Activated T-cell treated with anti-CD3 and anti-CD28 coated beads, Interleukin-2, amount 50 U/mL, for 4 hours (primary cell): ENCODE measurements around the gene KRT72. TPM values are rescaled to one million over a fixed set of nuclear protein-coding genes. Genes with fewer than 3 reads are reported as not detected.
A peak's percentile ranks its signal among the peaks of the same experiment; 100 is the strongest.

ENCODE experiments used
- ATAC-seq, 2 donors: fragments of 200-7000 bp; cut with Tn5 transposase; one replicate each; pipeline ENCODE4 v1.10.0; 2021
- DNase-seq: peaks from one replicate; pipeline ENCODE4 v3.0.0-alpha.2; 2020
- H3K27me3 Mint-ChIP-seq: one replicate; pipeline ENCODE4 v1.8.0; 2021; ENCODE audit warnings: low read depth, mixed read lengths
- H3K36me3 Mint-ChIP-seq: one replicate; pipeline ENCODE4 v1.8.0; 2022; ENCODE audit warnings: mixed read lengths; ENCODE audit not compliant: insufficient read depth
- H3K4me1 Mint-ChIP-seq: one replicate; pipeline ENCODE4 v1.8.0; 2021; ENCODE audit warnings: low read depth, mixed read lengths
- H3K4me3 Mint-ChIP-seq: one replicate; pipeline ENCODE4 v1.8.0; 2021; ENCODE audit warnings: mild to moderate bottlenecking, moderate library complexity, mixed read lengths
- H3K9me3 Mint-ChIP-seq: one replicate; pipeline ENCODE4 v1.8.0; 2021; ENCODE audit warnings: mixed read lengths
- total RNA-seq, 3 donors: library from RNA; stranded (reverse); gene quantifications; one replicate each; pipeline ENCODE4 v1.2.1, GENCODE V29; 2021

Gene KRT72
- total RNA-seq = under 1 TPM; 0.11 to 0.38 (median 0.20) TPM

DNA sequence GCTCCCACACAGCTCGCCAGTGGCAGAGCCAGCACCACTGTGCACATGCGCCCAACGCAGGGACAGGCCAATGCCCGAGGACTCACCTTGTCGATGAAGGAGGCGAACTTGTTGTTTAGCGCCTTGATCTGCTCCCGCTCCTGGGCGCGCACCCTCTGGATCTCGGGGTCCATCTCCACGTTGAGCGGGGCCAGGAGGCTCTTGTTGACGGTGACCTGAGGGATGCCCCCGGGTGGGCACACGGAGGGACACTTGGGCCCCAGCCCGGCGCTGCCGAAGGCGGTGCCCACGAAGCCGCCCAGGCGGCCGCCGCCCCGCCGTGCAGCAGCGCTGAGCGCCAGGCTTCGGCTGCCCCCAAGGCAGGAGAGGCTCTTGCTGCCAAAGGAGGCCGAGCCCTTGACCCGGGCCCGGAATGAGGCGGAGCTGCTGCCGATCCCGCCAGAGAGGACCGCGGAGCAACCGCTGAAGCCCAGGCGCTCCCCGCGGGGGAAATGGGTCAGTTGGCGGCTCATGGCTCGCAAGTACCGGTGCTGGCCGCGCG, at the start of gene KRT72:
TSS of gene KRT72 (minus strand) at position 523 of the 541 bp plus-strand sequence. CDS start at position 512, 11 bp downstream.
- ATAC-seq = no peak
- no peak for DNase-seq
- H3K4me3 Mint-ChIP-seq = no peak within 1 kb of the TSS
- H3K36me3 Mint-ChIP-seq = no peaks in the 10 kb centered on the region
- peaks cover 10% of the 10 kb centered on the region for H3K27me3 Mint-ChIP-seq
- H3K4me1 Mint-ChIP-seq = peaks cover 40% of the 10 kb centered on the region
- no peaks in the 10 kb centered on the region for H3K9me3 Mint-ChIP-seq

GRCh38 chr12:52650520-52651081, 49.3 kb upstream of the KRT72 start:
- DNase-seq = no peak
- H3K36me3 Mint-ChIP-seq = no peaks in the 10 kb centered on the region
- no peak overlapping the region for H3K4me3 Mint-ChIP-seq
- H3K4me1 Mint-ChIP-seq = peaks cover 39% of the 10 kb centered on the region
- H3K27me3 Mint-ChIP-seq = no peaks in the 10 kb centered on the region
- no peak for ATAC-seq
- H3K9me3 Mint-ChIP-seq = no peaks in the 10 kb centered on the region

DNA sequence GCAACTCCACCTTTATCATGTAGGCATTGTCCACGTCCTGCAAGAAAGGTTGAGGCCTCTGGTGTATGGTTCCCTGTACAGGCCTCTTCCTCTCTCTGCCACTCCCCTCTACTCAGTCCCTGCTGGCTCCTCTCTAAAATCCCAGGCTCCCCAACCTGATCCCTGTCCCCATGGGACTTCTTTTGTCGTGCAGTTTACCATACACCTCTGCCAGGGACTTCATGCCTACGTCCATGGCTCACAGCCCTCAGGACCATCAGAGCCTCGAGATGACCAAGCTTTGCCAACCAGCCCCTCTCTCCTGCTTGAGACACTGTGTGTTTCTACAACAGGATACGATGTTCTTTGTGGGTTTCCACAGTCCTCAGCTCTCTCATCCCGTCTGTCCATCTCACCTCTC, 47.8 kb upstream of the KRT72 start:
- Mint-ChIP-seq H3K4me1 (peaks cover 54% of the 10 kb centered on the region), H3K9me3 (no peaks in the 10 kb centered on the region), H3K36me3 (no peaks in the 10 kb centered on the region), H3K27me3 (no peaks in the 10 kb centered on the region), H3K4me3 (no peak overlapping the region)
- ATAC-seq (no peak), DNase-seq (no peak)

- ATAC-seq = no peak
- Mint-ChIP-seq H3K36me3 (no peaks in the 10 kb centered on the region), H3K9me3 (no peaks in the 10 kb centered on the region), H3K27me3 (no peaks in the 10 kb centered on the region), H3K4me3 (no peak overlapping the region), H3K4me1 (peaks cover 58% of the 10 kb centered on the region)
- DNase-seq = no peak
These were observed 46.8 kb upstream of the KRT72 start for GRCh38 chr12:52648012-52648550.

GRCh38 chr12:52647601-52648000, 46.3 kb upstream of the KRT72 start:
- no peak overlapping the region for H3K4me3 Mint-ChIP-seq
- H3K27me3 Mint-ChIP-seq = no peaks in the 10 kb centered on the region
- no peak for ATAC-seq
- DNase-seq = no peak
- H3K36me3 Mint-ChIP-seq = no peaks in the 10 kb centered on the region
- no peaks in the 10 kb centered on the region for H3K9me3 Mint-ChIP-seq
- peaks cover 62% of the 10 kb centered on the region for H3K4me1 Mint-ChIP-seq

DNA sequence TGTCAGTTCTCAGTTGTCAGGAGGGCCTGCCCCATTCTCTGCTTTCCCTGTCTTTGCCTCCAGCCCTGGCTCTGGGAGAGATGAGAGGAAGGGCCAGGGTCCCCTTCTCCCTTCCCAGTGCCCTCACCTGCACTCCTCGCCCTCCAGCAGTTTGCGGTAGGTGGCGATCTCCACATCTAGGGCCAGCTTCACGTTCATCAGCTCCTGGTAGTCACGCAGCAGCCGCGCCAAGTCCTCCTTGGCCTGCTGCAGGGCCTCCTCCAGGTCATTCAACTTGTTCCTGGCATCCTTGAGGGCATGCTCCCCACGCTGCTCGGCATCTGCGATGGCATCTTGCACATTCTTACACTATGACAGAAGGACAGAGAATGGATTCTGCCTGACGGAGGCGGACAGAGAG, 45.4 kb upstream of the KRT72 start:
- Mint-ChIP-seq H3K27me3 (no peaks in the 10 kb centered on the region), H3K4me3 (no peak overlapping the region), H3K4me1 (peaks cover 71% of the 10 kb centered on the region), H3K36me3 (no peaks in the 10 kb centered on the region), H3K9me3 (no peaks in the 10 kb centered on the region)
- DNase-seq = no peak
- ATAC-seq = no peak

DNA sequence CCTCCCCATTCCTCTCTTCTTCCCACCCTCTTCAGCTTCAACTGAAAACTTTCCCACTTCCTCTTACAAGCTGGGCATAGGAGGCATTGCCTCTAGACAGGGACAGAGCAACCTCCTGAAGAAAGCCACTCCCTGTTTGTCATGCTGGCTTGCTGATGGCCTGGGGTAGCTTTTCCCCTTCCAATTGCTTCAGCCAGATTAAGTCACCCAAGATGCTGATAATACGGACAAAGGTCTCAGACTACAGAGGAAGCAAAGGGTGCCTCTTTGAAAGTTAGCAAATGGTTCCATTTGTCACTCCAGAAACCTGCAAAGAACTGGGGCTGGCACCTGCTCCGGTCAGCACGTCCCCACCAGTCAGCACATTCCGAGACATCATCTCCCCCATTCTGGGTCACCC, 44.7 kb upstream of the KRT72 start:
- Mint-ChIP-seq H3K36me3 (no peaks in the 10 kb centered on the region), H3K27me3 (no peaks in the 10 kb centered on the region), H3K9me3 (no peaks in the 10 kb centered on the region), H3K4me1 (peaks cover 77% of the 10 kb centered on the region), H3K4me3 (peak overlapping the region; percentile 35)
- ATAC-seq = no peak
- DNase-seq = no peak

GRCh38 chr12:52645120-52645761, 44.0 kb upstream of the KRT72 start:
- ATAC-seq (peak; percentile 74 to 80), DNase-seq (no peak)
- no peaks in the 10 kb centered on the region for H3K27me3 Mint-ChIP-seq
- no peaks in the 10 kb centered on the region for H3K36me3 Mint-ChIP-seq
- no peak overlapping the region for H3K4me3 Mint-ChIP-seq
- no peaks in the 10 kb centered on the region for H3K9me3 Mint-ChIP-seq
- peaks cover 80% of the 10 kb centered on the region for H3K4me1 Mint-ChIP-seq

DNA sequence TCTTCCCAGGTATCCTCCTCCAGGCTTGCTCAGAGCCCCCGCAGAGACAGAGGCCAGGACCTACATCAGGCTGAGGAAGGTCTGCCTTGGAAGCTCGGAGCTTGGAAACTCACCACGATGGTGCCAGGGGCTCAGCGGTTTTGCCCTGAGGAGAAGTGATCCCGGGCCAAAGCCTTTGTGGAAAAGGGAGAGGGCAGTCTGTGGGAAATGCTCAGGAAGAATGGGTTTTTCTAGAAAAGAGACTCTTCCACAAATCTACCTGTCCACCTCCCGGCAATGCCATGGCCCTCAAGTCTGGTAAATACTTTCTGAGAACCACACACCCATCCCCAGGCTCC, 42.8 kb upstream of the KRT72 start:
- Mint-ChIP-seq H3K36me3 (no peaks in the 10 kb centered on the region), H3K4me1 (peaks cover 75% of the 10 kb centered on the region), H3K4me3 (no peak overlapping the region), H3K27me3 (no peaks in the 10 kb centered on the region), H3K9me3 (no peaks in the 10 kb centered on the region)
- no peak for ATAC-seq
- no peak for DNase-seq

DNA sequence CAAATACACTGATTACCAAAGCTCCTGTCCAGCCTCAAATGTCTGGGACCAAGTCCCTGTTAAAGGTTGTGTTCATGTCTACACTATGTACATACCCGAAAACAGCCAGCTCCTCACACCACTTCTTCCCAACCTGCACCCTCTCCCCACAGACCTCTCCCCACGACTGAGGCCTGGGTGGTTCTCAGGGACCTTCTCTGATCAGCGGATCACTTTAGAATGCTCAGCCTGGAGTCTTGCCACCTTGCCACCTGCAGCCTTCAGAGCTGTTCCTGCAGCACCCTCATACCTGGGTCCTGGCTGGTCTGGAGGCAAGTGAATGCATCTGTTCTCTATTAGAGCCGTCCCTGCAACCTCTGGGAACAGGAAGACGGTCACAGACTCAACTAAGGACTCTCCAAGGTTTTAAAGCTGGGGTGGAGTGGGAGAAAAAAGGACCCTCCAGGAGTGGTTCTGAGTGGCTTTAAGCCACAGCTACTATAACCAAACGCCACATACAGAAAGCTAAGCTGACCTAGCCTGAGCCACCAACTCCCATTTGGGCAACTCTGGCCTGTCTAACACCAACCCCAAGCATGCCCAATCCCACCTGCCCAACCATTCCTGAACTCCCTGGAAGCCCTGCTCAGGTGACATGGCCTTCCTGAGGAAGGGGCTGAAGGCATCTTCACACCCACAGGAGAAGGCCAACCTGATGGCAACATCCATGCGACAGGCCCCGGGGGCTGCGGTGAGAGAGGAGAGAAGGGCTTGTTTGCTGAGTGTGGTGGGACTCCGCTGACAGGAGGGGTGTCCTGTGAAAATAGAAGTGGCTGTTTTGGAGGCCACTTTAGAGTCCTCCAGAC, 42.2 kb upstream of the KRT72 start:
- DNase-seq (no peak), ATAC-seq (no peak)
- Mint-ChIP-seq H3K36me3 (no peaks in the 10 kb centered on the region), H3K9me3 (no peaks in the 10 kb centered on the region), H3K27me3 (no peaks in the 10 kb centered on the region), H3K4me1 (peaks cover 69% of the 10 kb centered on the region), H3K4me3 (no peak overlapping the region)

GRCh38 chr12:52641468-52641867, 40.2 kb upstream of the KRT72 start:
- Mint-ChIP-seq H3K9me3 (no peaks in the 10 kb centered on the region), H3K4me3 (no peak overlapping the region), H3K36me3 (no peaks in the 10 kb centered on the region), H3K27me3 (no peaks in the 10 kb centered on the region), H3K4me1 (peaks cover 54% of the 10 kb centered on the region)
- DNase-seq (no peak), ATAC-seq (no peak)

GRCh38 chr12:52637299-52637698, 36.0 kb upstream of the KRT72 start:
- no peaks in the 10 kb centered on the region for H3K36me3 Mint-ChIP-seq
- DNase-seq = no peak
- H3K27me3 Mint-ChIP-seq = no peaks in the 10 kb centered on the region
- H3K4me1 Mint-ChIP-seq = peaks cover 44% of the 10 kb centered on the region
- no peak for ATAC-seq
- H3K9me3 Mint-ChIP-seq = no peaks in the 10 kb centered on the region
- no peak overlapping the region for H3K4me3 Mint-ChIP-seq

DNA sequence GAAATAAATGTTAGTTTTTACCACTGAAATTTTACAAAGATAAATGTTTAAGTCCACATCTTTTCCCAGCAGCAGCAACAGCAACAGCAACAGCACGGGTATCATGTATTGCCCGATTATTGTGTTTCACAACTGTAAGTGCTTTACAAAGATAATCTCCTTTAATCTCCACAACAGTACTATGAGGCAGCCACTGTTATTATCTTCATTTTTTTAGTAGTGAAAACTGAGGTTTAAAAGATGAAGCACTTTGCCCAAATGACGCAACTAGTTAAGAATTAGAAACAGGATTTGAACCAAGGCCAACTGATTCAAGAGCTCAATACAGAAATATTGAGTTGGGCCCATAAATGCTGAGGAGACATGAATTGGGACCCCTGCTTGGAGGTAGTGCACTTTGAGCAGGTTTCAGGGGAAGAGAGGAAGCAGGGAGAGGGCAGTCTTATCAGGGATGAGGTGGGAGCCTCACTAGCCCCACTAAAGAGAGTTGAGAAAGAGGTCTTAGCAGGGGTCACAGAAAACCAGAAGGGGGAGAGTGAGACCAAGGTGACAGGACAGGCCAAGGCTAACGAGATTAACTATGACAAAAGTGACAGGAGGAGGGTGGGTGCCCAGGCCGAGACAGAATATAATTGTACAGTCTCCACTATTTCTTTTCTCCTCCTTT, 35.5 kb upstream of the KRT72 start:
- ATAC-seq = no peak
- Mint-ChIP-seq H3K36me3 (no peaks in the 10 kb centered on the region), H3K27me3 (no peaks in the 10 kb centered on the region), H3K4me1 (peaks cover 45% of the 10 kb centered on the region), H3K9me3 (no peaks in the 10 kb centered on the region), H3K4me3 (no peak overlapping the region)
- DNase-seq = no peak

DNA sequence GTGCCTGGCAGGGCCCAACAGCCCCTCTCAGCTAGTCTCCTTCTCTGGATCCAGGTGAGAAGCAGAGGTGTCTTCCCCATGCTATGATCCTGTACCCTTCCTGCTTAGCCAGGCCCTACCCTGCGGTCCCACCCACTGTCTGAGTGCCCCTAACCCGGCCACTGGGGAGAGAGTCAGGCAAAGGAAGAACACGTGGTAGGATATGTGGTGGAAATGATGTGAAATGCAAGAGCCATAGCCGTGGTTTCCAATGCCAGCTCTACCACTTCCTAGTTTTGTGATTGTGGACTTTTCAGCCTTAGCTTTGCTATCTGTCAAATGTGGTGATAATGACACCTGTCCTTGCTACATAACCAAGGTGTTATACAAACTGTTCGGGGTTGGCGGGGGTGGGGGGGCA, 34.9 kb upstream of the KRT72 start:
- Mint-ChIP-seq H3K9me3 (no peaks in the 10 kb centered on the region), H3K27me3 (no peaks in the 10 kb centered on the region), H3K36me3 (no peaks in the 10 kb centered on the region), H3K4me1 (peaks cover 45% of the 10 kb centered on the region), H3K4me3 (no peak overlapping the region)
- no peak for ATAC-seq
- DNase-seq = no peak
